K562 (cell line): ENCODE data around the gene CDR2L. TPM values are rescaled to one million over a fixed set of nuclear protein-coding genes. Genes with fewer than 3 reads are reported as not detected.

Experiments used
- ATF1 ChIP-seq, 2 experiments: fragments of 450-650 bp in 1 of 2; IDR thresholded peaks; 2 replicates each; pipeline ENCODE4 v1.6.1; 2016; ENCODE audit warnings: missing compliant biosample characterization in 1 of 2, missing genetic modification characterization in 1 of 2
- CC2D1A ChIP-seq: fragments of 450-650 bp; IDR thresholded peaks from 2 replicates; pipeline ENCODE4 v1.6.1; 2017; ENCODE audit warnings: mild to moderate bottlenecking
- DLX4 ChIP-seq: fragments of 250-450 bp; sonication (Bioruptor Pico); IDR thresholded peaks from 2 replicates; pipeline ENCODE4 v1.6.1; 2021; ENCODE audit warnings: mild to moderate bottlenecking
- DMBX1 ChIP-seq: fragments of 250-450 bp; sonication (Bioruptor Pico); IDR thresholded peaks from 2 replicates; pipeline ENCODE4 v1.8.0; 2022; ENCODE audit warnings: inconsistent platforms, mild to moderate bottlenecking, moderate library complexity, borderline replicate concordance
- EP400 ChIP-seq: fragments of 450-650 bp; IDR thresholded peaks from 2 replicates; pipeline ENCODE4 v1.6.1; 2017; ENCODE audit warnings: antibody characterized with exemption, mild to moderate bottlenecking, moderate library complexity
- HNRNPL ChIP-seq: fragments of 200-400 bp; formaldehyde crosslinking; IDR thresholded peaks from 2 replicates; pipeline ENCODE4 v1.6.1; 2017; ENCODE audit warnings: low read depth, mild to moderate bottlenecking, low read length
- MTF1 ChIP-seq: fragments of 250-450 bp; sonication (Bioruptor Pico); IDR thresholded peaks from 2 replicates; pipeline ENCODE4 v1.9.0; 2021; ENCODE audit warnings: moderate library complexity, mild to moderate bottlenecking, inconsistent platforms, borderline replicate concordance
- MXD1 ChIP-seq: fragments of 250-450 bp; sonication (Bioruptor Pico); IDR thresholded peaks from 2 replicates; pipeline ENCODE4 v1.8.0; 2021; ENCODE audit warnings: borderline replicate concordance, mild to moderate bottlenecking, moderate library complexity; ENCODE audit not compliant: poor library complexity, severe bottlenecking
- MYC ChIP-seq, 2 experiments: fragments of 250-450 bp in 1 of 2; sonication (Bioruptor Pico) in 1 of 2; IDR thresholded peaks; 2 replicates each; pipeline versions ENCODE4 v1.5.1 to v1.6.1; 2012 to 2021; ENCODE audit warnings: low read depth in 2 of 2, borderline replicate concordance in 1 of 2, improper control_type of control experiment in 1 of 2, low read length in 1 of 2, mild to moderate bottlenecking in 1 of 2, moderate library complexity in 1 of 2
- NCOR1 ChIP-seq: fragments of 450-650 bp; IDR thresholded peaks from 2 replicates; pipeline ENCODE4 v1.6.1; 2016; ENCODE audit warnings: mild to moderate bottlenecking, moderate library complexity
- PHF8 ChIP-seq: fragments of 200-600 bp; sonication (generic); IDR thresholded peaks from 2 replicates; pipeline ENCODE4 v1.6.1; 2012; ENCODE audit warnings: mixed run types, mild to moderate bottlenecking, inconsistent platforms, low read length, moderate library complexity, borderline replicate concordance
- PURB ChIP-seq: sonication (generic); formaldehyde crosslinking; IDR thresholded peaks from 2 replicates; pipeline ENCODE4 v1.9.0; 2021; ENCODE audit warnings: low read depth, mild to moderate bottlenecking, missing genetic modification reagents
- RBM14 ChIP-seq: fragments of 200-400 bp; formaldehyde crosslinking; IDR thresholded peaks from 2 replicates; pipeline ENCODE4 v1.6.1; 2018; ENCODE audit warnings: low read depth, mild to moderate bottlenecking, low read length, moderate library complexity, borderline replicate concordance; ENCODE audit not compliant: insufficient read depth
- SIN3B ChIP-seq: fragments of 450-650 bp; IDR thresholded peaks from 2 replicates; pipeline ENCODE4 v1.6.1; 2017; ENCODE audit warnings: low read depth, mild to moderate bottlenecking, moderate library complexity
- ZBED1 ChIP-seq: IDR thresholded peaks from 2 replicates; pipeline ENCODE4 v1.6.1; 2014
- ZBTB26 ChIP-seq: fragments of 450-650 bp; formaldehyde crosslinking; IDR thresholded peaks from 2 replicates; pipeline ENCODE4 v1.4.0; 2022; ENCODE audit warnings: missing genetic modification characterization
- ZFP30 ChIP-seq: fragments of 250-450 bp; sonication (Bioruptor Pico); IDR thresholded peaks from 2 replicates; pipeline ENCODE4 v1.8.0; 2022; ENCODE audit warnings: moderate library complexity, mild to moderate bottlenecking, inconsistent platforms, borderline replicate concordance
- ZFPM2 ChIP-seq: fragments of 250-450 bp; sonication (Bioruptor Pico); IDR thresholded peaks from 2 replicates; pipeline ENCODE4 v1.5.1; 2022; ENCODE audit warnings: mild to moderate bottlenecking
- ZNF165 ChIP-seq: fragments of 250-450 bp; sonication (Bioruptor Pico); IDR thresholded peaks from 2 replicates; pipeline ENCODE4 v1.4.0; 2020; ENCODE audit warnings: borderline replicate concordance
- ZNF408 ChIP-seq: fragments of 250-450 bp; sonication (Bioruptor Pico); IDR thresholded peaks from 2 replicates; pipeline ENCODE4 v1.4.0; 2020; ENCODE audit warnings: low read depth, mild to moderate bottlenecking, moderate library complexity
- ZNF717 ChIP-seq: fragments of 250-450 bp; sonication (Bioruptor Pico); IDR thresholded peaks from 2 replicates; pipeline ENCODE4 v1.5.0; 2021
- polyA plus RNA-seq, 8 experiments: library from polyadenylated mRNA; depleted of rRNA in 4 of 8; stranded (reverse) in 5 of 8; unstranded in 3 of 8; fragments of >200 nt; fragmentation: Nextera tagmentation in 2 of 8; fragmentation: Illumina TruSeq in 1 of 8; extraction: Ambion mirVana in 2 of 8; extraction: Trizol in 1 of 8; gene quantifications; 2 replicates each; pipeline versions ENCODE4 v1.2.1 to v1.2.3, GENCODE V29; 2011 to 2014; ENCODE audit warnings: inconsistent platforms in 1 of 8, missing spikeins in 1 of 8
- total RNA-seq, 7 experiments: library from RNA; depleted of rRNA in 6 of 7; stranded (reverse); fragments of >200 nt in 6 of 7; fragmentation: Illumina TruSeq in 2 of 7; extraction: Trizol in 2 of 7; gene quantifications; 2 replicates each; pipeline versions ENCODE4 v1.2.1 to v1.2.3, GENCODE V29; 2011 to 2021; ENCODE audit warnings: low replicate concordance in 1 of 7
- TF ChIP-seq, protein P1 (sequence below), 3 experiments: fragments of 200-800 bp in 1 of 3; sonication (Bioruptor generic) in 1 of 3; sonication (generic) in 1 of 3; formaldehyde crosslinking in 1 of 3; IDR thresholded peaks; 2 replicates each; pipeline versions ENCODE4 v1.6.1 to v1.8.0; 2016 to 2022; ENCODE audit warnings: mild to moderate bottlenecking in 2 of 3, missing compliant biosample characterization in 2 of 3, missing genetic modification characterization in 2 of 3, missing genetic modification reagents in 1 of 3
- TF ChIP-seq, protein P2 (sequence below), 2 experiments: fragments of 450-650 bp; IDR thresholded peaks; 2 replicates each; pipeline ENCODE4 v1.6.1; 2016

Gene CDR2L
- total and polyA plus RNA-seq, 9 of the 15 experiments (the other 6 are each of a cell fraction or from before 2014, with no cell fraction given) = 2.7 to 16.0 (median 7.3) TPM

DNA sequence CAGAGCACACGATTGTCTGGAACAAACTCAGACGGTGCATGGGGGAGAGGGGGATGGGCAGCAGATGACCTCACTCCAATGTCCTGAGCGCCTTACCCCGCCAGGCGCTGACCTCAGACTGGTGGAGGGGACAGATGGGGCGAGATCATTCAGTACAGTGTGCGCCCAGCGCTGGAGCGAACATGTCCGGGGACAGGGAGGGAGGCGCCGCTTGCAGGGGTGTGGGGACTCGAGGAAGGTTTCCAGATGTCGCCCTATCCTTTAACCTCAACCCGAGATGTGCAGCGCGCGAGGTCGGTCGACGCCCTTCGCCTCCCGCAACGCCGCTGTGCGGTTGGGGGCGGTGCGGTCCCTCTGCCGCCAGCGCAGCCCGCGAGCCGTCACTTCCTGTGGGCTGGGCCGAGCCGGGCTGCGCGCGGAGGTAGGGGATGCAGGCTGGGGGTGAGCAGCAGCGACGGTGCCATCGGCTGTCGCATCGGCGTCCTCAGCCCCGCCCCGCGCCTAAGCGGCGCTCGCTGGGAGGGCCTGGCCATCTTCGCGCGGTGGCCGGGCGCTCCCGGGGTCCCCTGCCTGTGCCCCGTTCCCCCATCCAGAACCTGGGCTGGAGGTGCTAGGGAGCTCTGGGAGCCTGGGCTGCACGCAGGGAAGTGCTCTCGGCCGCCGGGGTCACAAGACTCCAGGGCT is 5.3 kb upstream of the CDR2L start (continued):
- no peak for TF ChIP-seq MTF1 (CRISPR knock-in tag)
- TF ChIP-seq PHF8 = peak; percentile 88; the same call in 1 of the 2 replicates
- no peak for TF ChIP-seq DMBX1 (CRISPR knock-in tag)
- TF ChIP-seq PURB (CRISPR knock-in tag) = no peak
- no peak for TF ChIP-seq RBM14
- peak; percentile 27; the same call in 1 of the 2 replicates for TF ChIP-seq SIN3B
- TF ChIP-seq, protein P1, sequence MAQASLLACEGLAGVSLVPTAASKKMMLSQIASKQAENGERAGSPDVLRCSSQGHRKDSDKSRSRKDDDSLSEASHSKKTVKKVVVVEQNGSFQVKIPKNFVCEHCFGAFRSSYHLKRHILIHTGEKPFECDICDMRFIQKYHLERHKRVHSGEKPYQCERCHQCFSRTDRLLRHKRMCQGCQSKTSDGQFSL (CRISPR knock-in tag; IDR thresholded peaks at IDR 0.05) = no peak
- TF ChIP-seq, protein P1 (tag; IDR thresholded peaks at IDR 0.05) = no peak
- TF ChIP-seq ZNF165 (CRISPR knock-in tag) = no peak
- TF ChIP-seq DLX4 (CRISPR knock-in tag) = no peak
- TF ChIP-seq ZFPM2 (CRISPR knock-in tag) = no peak
- no peak for TF ChIP-seq ZFP30
- TF ChIP-seq MXD1 (CRISPR knock-in tag) = no peak
- TF ChIP-seq EP400 = peak; percentile 96
- peak; percentile 47; the same call in 1 of the 2 replicates for TF ChIP-seq ATF1 (CRISPR knock-in tag; IDR thresholded peaks at IDR 0.05)
- peak; percentile 94 for TF ChIP-seq ATF1 (tag; IDR thresholded peaks at IDR 0.05)
- TF ChIP-seq ZNF408 (CRISPR knock-in tag) = no peak
- TF ChIP-seq, protein P2, sequence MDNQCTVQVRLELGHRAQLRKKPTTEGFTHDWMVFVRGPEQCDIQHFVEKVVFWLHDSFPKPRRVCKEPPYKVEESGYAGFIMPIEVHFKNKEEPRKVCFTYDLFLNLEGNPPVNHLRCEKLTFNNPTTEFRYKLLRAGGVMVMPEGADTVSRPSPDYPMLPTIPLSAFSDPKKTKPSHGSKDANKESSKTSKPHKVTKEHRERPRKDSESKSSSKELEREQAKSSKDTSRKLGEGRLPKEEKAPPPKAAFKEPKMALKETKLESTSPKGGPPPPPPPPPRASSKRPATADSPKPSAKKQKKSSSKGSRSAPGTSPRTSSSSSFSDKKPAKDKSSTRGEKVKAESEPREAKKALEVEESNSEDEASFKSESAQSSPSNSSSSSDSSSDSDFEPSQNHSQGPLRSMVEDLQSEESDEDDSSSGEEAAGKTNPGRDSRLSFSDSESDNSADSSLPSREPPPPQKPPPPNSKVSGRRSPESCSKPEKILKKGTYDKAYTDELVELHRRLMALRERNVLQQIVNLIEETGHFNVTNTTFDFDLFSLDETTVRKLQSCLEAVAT (IDR thresholded peaks at IDR 0.05) = peak; percentile 12 to 52; a peak in 1 of 4 replicates
- TF ChIP-seq ZBED1 = no peak
- TF ChIP-seq HNRNPL = peak; percentile 90
- TF ChIP-seq CC2D1A = no peak
- TF ChIP-seq ZBTB26 (CRISPR knock-in tag) = no peak
- peak; percentile 87 for TF ChIP-seq MYC (IDR thresholded peaks at IDR 0.05; ENCODE audit: low read depth, low read length)
- no peak for TF ChIP-seq MYC (CRISPR knock-in tag; IDR thresholded peaks at IDR 0.05; ENCODE audit: borderline replicate concordance, low read depth)
- TF ChIP-seq ZNF717 = no peak
- TF ChIP-seq NCOR1 = peak; percentile 60; the same call in 1 of the 2 replicates
